Kidney (tissue), 14 donors: ENCODE data around the gene SRRM4. TPM values are rescaled to one million over a fixed set of nuclear protein-coding genes. Genes with fewer than 3 reads are reported as not detected.

Source experiments
- DNase-seq, 5 donors: peaks; one replicate each; pipeline ENCODE4 v3.0.0-alpha.2; 2013 to 2020
- FAIRE-seq: peaks from 2 replicates; lab custom pipeline; 2012; peaks lifted over from hg19 to GRCh38; lab: Jason Lieb, UNC
- H3K27ac ChIP-seq, 2 donors: one replicate each; pipeline ENCODE4 v1.7.0; 2013; ENCODE audit warnings: low read depth in 2 of 2, low read length in 2 of 2, inconsistent platforms in 1 of 2
- H3K27me3 ChIP-seq: one replicate; pipeline ENCODE4 v1.7.1; 2013; ENCODE audit warnings: low read length, inconsistent platforms; ENCODE audit not compliant: control insufficient read depth, insufficient read depth
- H3K36me3 ChIP-seq, 3 donors: one replicate each; pipeline versions ENCODE4 v1.7.0 to v1.7.1; 2013; ENCODE audit warnings: low read length in 3 of 3, control low read depth in 1 of 3, inconsistent platforms in 1 of 3; ENCODE audit not compliant: insufficient read depth in 3 of 3, control insufficient read depth in 2 of 3
- H3K4me1 ChIP-seq, 3 donors: one replicate each; pipeline versions ENCODE4 v1.7.0 to v1.7.1; 2013; ENCODE audit warnings: low read length in 3 of 3, inconsistent platforms in 1 of 3, low read depth in 1 of 3; ENCODE audit not compliant: control insufficient read depth in 2 of 3, insufficient read depth in 2 of 3
- H3K4me3 ChIP-seq, 3 donors: one replicate each; pipeline versions ENCODE4 v1.7.0 to v1.8.1; 2013; ENCODE audit warnings: low read length in 3 of 3, control low read depth in 1 of 3, inconsistent platforms in 1 of 3
- H3K9ac ChIP-seq, 3 donors: one replicate each; pipeline versions ENCODE4 v1.7.0 to v1.7.1; 2013; ENCODE audit warnings: low read length in 3 of 3, control low read depth in 1 of 3, inconsistent platforms in 1 of 3
- H3K9me3 ChIP-seq, 3 donors: one replicate each; pipeline versions ENCODE4 v1.7.0 to v1.7.1; 2013; ENCODE audit warnings: low read length in 3 of 3, control low read depth in 1 of 3, inconsistent platforms in 1 of 3; ENCODE audit not compliant: control insufficient read depth in 2 of 3, insufficient read depth in 1 of 3
- CTCF ChIP-seq: IDR thresholded peaks from 3 replicates; pipeline ENCODE4 v1.5.1; 2012; ENCODE audit warnings: mild to moderate bottlenecking, moderate library complexity, borderline replicate concordance; ENCODE audit not compliant: insufficient read depth; ENCODE audit errors: extremely low read depth
- intact Hi-C: fragments of 100-400 bp; cut with DNase I; formaldehyde crosslinking; loops from one replicate; pipeline ENCODE4 v1.11.1; 2022
- polyA plus RNA-seq: library from polyadenylated mRNA; stranded (reverse); fragments of 350-450 nt; fragmentation: Illumina TruSeq; extraction: RNeasy Lipid Tissue Mini Kit (QIAGEN cat#74804); gene quantifications from one replicate; pipeline ENCODE4 v1.2.3, GENCODE V29; 2014; ENCODE audit warnings: low read depth, low replicate concordance; ENCODE audit not compliant: insufficient read depth
- total RNA-seq: library from RNA; stranded (reverse); fragmentation: NEBNext Ultra II Directional; extraction: Animal tissue kit (Norgen Biotek cat#: 25700); gene quantifications from one replicate; pipeline ENCODE4 v1.2.1, GENCODE V29; 2021
- donor health status: control.
- donor health status: control.
- donor health status: control.
- donor health status: control.
- donor health status: control.
- donor health status: DM: yes; HTN: yes; CAD: no.
- donor health status: Normal renal cell carcinoma (clear cell type).

Gene SRRM4
- total and polyA plus RNA-seq, 2 donors from 2014 or later: 0.06 to 0.17 TPM

DNA sequence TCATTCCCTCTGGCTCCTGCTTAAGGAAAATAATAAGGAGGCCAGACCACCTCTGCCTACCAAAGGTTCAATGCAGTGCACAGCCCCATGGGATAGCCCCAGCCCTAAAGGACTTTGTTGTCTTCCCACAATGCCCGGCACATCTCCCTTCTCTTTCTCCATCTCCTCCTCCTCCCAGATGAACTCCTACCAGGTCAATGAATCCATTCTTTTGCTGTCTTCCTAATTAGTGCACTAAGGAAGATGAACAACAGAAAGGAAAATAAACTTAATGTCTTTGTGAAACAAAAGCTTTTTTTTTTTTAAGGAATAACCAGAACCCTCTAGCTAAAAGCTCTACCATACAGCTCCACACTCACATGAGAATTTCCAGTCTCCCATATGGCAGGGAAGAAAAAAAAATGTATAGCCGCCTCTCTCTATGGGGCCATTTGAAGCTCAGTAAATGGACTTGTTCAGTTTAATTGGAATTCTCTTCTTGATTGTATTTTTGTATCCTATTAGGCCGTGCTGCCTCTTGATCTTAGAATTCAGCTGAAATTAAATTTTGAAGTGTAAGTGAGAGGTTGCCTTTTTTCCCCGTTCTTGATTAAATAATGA is 155.6 kb downstream of the SRRM4 start:
- no peaks in the 10 kb centered on the region for H3K4me1 ChIP-seq
- no peak for DNase-seq
- FAIRE-seq: no peak
- peaks cover 0 to 7% (median 0%) of the 10 kb centered on the region in 3 donors for H3K9me3 ChIP-seq
- H3K36me3 ChIP-seq: no peaks in the 10 kb centered on the region
- no peak overlapping the region for H3K27ac ChIP-seq
- no peak overlapping the region for H3K4me3 ChIP-seq
- no peak for TF ChIP-seq CTCF
- H3K27me3 ChIP-seq: no peaks in the 10 kb centered on the region
- H3K9ac ChIP-seq: no peak overlapping the region
- intact Hi-C loops: no loop called here

DNA sequence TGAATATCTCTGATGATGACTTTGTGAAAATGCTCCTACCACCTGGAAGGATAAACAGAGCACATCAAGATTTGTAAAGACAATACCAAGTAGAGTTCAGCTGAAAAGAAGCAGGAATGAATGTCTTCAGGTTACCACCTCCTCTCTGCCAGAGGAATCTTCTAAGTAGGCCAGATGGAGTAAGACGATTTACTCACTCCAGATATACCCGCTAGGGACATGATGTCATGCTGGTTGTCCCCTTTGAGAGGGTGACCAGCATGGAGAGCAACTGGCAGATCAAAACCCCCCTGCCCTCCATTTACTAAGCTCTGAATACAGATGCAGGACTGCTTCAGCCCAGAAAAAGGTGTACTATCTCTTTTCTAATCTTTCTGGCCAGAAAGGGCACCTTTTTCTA is 158.1 kb downstream of the SRRM4 start:
- Histone ChIP-seq H3K9me3 (no peaks in the 10 kb centered on the region), H3K4me1 (no peaks in the 10 kb centered on the region), H3K27me3 (no peaks in the 10 kb centered on the region), H3K27ac (no peak overlapping the region), H3K4me3 (no peak overlapping the region), H3K36me3 (no peaks in the 10 kb centered on the region), H3K9ac (no peak overlapping the region)
- FAIRE-seq (no peak), DNase-seq (no peak)
- intact Hi-C loops: no loop called here
- TF ChIP-seq CTCF: no peak

DNA sequence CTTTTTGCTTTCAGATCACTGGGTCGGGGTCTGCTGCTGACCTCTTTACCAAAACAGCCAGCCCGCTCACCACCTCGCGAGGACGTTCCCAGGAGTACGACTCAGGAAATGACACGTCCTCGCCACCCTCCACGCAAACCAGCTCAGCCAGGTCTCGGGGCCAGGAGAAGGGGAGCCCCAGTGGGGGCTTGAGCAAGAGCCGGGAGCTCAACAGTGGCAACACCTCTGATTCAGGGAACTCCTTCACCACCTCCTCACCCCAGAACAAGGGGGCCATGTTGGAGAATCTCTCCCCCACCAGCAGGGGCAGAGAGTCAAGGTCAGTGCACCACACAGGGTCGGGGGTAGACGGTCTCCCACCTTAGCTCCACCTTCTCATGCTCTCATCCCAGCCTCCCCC is 164.0 kb downstream of the SRRM4 start:
- DNase-seq (no peak), FAIRE-seq (no peak)

More for the DNA sequence above, 164.0 kb downstream of the SRRM4 start:
- no peaks in the 10 kb centered on the region for H3K4me1 ChIP-seq
- H3K9me3 ChIP-seq: peaks cover 0 to 1% (median 0%) of the 10 kb centered on the region in 3 donors
- no peak for TF ChIP-seq CTCF
- H3K9ac ChIP-seq: no peak overlapping the region
- intact Hi-C loops: no loop called here
- no peak overlapping the region for H3K27ac ChIP-seq
- H3K27me3 ChIP-seq: no peaks in the 10 kb centered on the region
- H3K36me3 ChIP-seq: no peaks in the 10 kb centered on the region
- H3K4me3 ChIP-seq: no peak overlapping the region
